Measurements from ENCODE around the gene LHX5. TPM values are rescaled to one million over a fixed set of nuclear protein-coding genes. Genes with fewer than 3 reads are reported as not detected.

LHX5 gene
- total RNA-seq, 2 experiments from 2014 or later, result not detected

- ChIA-PET POLR2A (no interaction called here), CTCF (no interaction called here)
- DNase-seq (no peak), ATAC-seq (no peak)
- intact Hi-C loops (cut with DNase I, micrococcal nuclease), result loop anchor here (5.0 to 10.0 kb wide), 6 partner anchors 927 to 1227 kb away; partner anchors contain the start of genes TBX3 (in 1 of the 2) and TBX5 (in 1 of the 2)
- Mint-ChIP-seq H3K9me3 (ENCODE audit: low read depth) (no peaks in the 10 kb centered on the region), H3K4me1 (peaks cover 11% of the 10 kb centered on the region), H3K4me3 (no peak overlapping the region), H3K36me3 (ENCODE audit: low read depth) (no peaks in the 10 kb centered on the region), H3K27me3 (peaks cover 66% of the 10 kb centered on the region), H3K27ac (no peak overlapping the region)
Observed at GRCh38 chr12:113469949-113470743, 1.5 kb downstream of the LHX5 start.

GRCh38 chr12:113469224-113469948 is 2.3 kb downstream of the LHX5 start:
- intact Hi-C loops (cut with DNase I, micrococcal nuclease), result loop anchor here (5.0 to 10.0 kb wide), 4 partner anchors 928 to 1228 kb away; partner anchors contain the start of gene TBX3 (in 1 of the 2)
- H3K4me1 Mint-ChIP-seq, result peaks cover 9% of the 10 kb centered on the region
- CTCF ChIA-PET, result interaction anchor here (0.6 to 0.9 kb wide), 2 partner anchors 166 to 237 kb away, joined by 3 read pairs; no protein-coding TSS in a partner anchor
- no peak for DNase-seq
- H3K9me3 Mint-ChIP-seq (ENCODE audit: low read depth), result no peaks in the 10 kb centered on the region
- no peak overlapping the region for H3K27ac Mint-ChIP-seq
- peaks cover 65% of the 10 kb centered on the region for H3K27me3 Mint-ChIP-seq
- no peak overlapping the region for H3K4me3 Mint-ChIP-seq
- H3K36me3 Mint-ChIP-seq (ENCODE audit: low read depth), result no peaks in the 10 kb centered on the region
- ATAC-seq, result no peak
- POLR2A ChIA-PET, result no interaction called here

GRCh38 chr12:113468365-113469223 is 3.1 kb downstream of the LHX5 start:
- ChIA-PET CTCF (interaction anchor here (0.6 to 0.9 kb wide), 2 partner anchors 166 to 237 kb away, joined by 3 read pairs; no protein-coding TSS in a partner anchor), POLR2A (no interaction called here)
- H3K36me3 Mint-ChIP-seq (ENCODE audit: low read depth), result no peaks in the 10 kb centered on the region
- no peak overlapping the region for H3K4me3 Mint-ChIP-seq
- H3K4me1 Mint-ChIP-seq, result peaks cover 13% of the 10 kb centered on the region
- no peak for DNase-seq
- no peaks in the 10 kb centered on the region for H3K9me3 Mint-ChIP-seq (ENCODE audit: low read depth)
- intact Hi-C loops (cut with DNase I, micrococcal nuclease), result loop anchor here (5.0 to 10.0 kb wide), 4 partner anchors 929 to 1229 kb away; partner anchors contain the start of gene TBX3 (in 1 of the 2)
- peaks cover 68% of the 10 kb centered on the region for H3K27me3 Mint-ChIP-seq
- no peak for ATAC-seq
- H3K27ac Mint-ChIP-seq, result no peak overlapping the region

- Mint-ChIP-seq H3K27me3 (peaks cover 64% of the 10 kb centered on the region), H3K27ac (no peak overlapping the region), H3K9me3 (ENCODE audit: low read depth) (no peaks in the 10 kb centered on the region), H3K36me3 (ENCODE audit: low read depth) (no peaks in the 10 kb centered on the region), H3K4me3 (no peak overlapping the region), H3K4me1 (peaks cover 18% of the 10 kb centered on the region)
- DNase-seq (no peak), ATAC-seq (no peak)
- ChIA-PET POLR2A (no interaction called here), CTCF (interaction anchor here (0.7 kb wide), 1 partner anchor 12 kb away, joined by 3 read pairs; no protein-coding TSS in a partner anchor)
- intact Hi-C loops (cut with DNase I, micrococcal nuclease), result loop anchor here (2.0 to 10.0 kb wide), 5 partner anchors 13 to 1230 kb away; partner anchors contain the start of gene TBX3 (in 1 of the 2)
Observed at GRCh38 chr12:113467502-113468364, 3.9 kb downstream of the LHX5 start.

GRCh38 chr12:113467142-113467501 is 4.5 kb downstream of the LHX5 start:
- no peak for DNase-seq
- Mint-ChIP-seq H3K9me3 (ENCODE audit: low read depth) (no peaks in the 10 kb centered on the region), H3K36me3 (ENCODE audit: low read depth) (no peaks in the 10 kb centered on the region), H3K27me3 (peaks cover 63% of the 10 kb centered on the region), H3K4me3 (no peak overlapping the region), H3K27ac (no peak overlapping the region), H3K4me1 (peaks cover 22% of the 10 kb centered on the region)
- intact Hi-C loops (cut with DNase I, micrococcal nuclease), result loop anchor here (2.0 to 10.0 kb wide), 5 partner anchors 14 to 1230 kb away; partner anchors contain the start of gene TBX3 (in 1 of the 2)
- ATAC-seq, result no peak
- POLR2A ChIA-PET, result no interaction called here
- CTCF ChIA-PET, result no interaction called here

- CTCF ChIA-PET, result interaction anchor here (0.5 kb wide), 1 partner anchor 719 kb away, joined by 3 read pairs; no protein-coding TSS in a partner anchor
- POLR2A ChIA-PET, result interaction anchor here (0.6 kb wide), 1 partner anchor 245 kb away, joined by 3 read pairs; no protein-coding TSS in a partner anchor
- no peaks in the 10 kb centered on the region for H3K36me3 Mint-ChIP-seq (ENCODE audit: low read depth)
- no peaks in the 10 kb centered on the region for H3K9me3 Mint-ChIP-seq (ENCODE audit: low read depth)
- peaks cover 61% of the 10 kb centered on the region for H3K27me3 Mint-ChIP-seq
- DNase-seq (no peak), ATAC-seq (no peak)
- no peak overlapping the region for H3K27ac Mint-ChIP-seq
- H3K4me1 Mint-ChIP-seq, result peaks cover 23% of the 10 kb centered on the region
- intact Hi-C loops (cut with DNase I, micrococcal nuclease), result loop anchor here (2.0 to 10.0 kb wide), 5 partner anchors 14 to 1231 kb away; partner anchors contain the start of gene TBX3 (in 1 of the 2)
- H3K4me3 Mint-ChIP-seq, result no peak overlapping the region
Observed at GRCh38 chr12:113466454-113467141, 5.1 kb downstream of the LHX5 start.

- Mint-ChIP-seq H3K36me3 (ENCODE audit: low read depth) (no peaks in the 10 kb centered on the region), H3K27ac (no peak overlapping the region)
Observed at GRCh38 chr12:113465808-113466453, 5.7 kb downstream of the LHX5 start.

GRCh38 chr12:113464852-113465719 is 6.6 kb downstream of the LHX5 start:
- ATAC-seq (no peak), DNase-seq (no peak)
- CTCF ChIA-PET, result interaction anchor here (0.6 to 0.9 kb wide), 2 partner anchors 9 to 14 kb away, joined by 3 to 10 read pairs; no protein-coding TSS in a partner anchor
- peaks cover 62% of the 10 kb centered on the region for H3K27me3 Mint-ChIP-seq
- H3K36me3 Mint-ChIP-seq (ENCODE audit: low read depth), result no peaks in the 10 kb centered on the region
- no peaks in the 10 kb centered on the region for H3K9me3 Mint-ChIP-seq (ENCODE audit: low read depth)
- POLR2A ChIA-PET, result no interaction called here
- H3K4me3 Mint-ChIP-seq, result no peak overlapping the region
- H3K4me1 Mint-ChIP-seq, result peaks cover 23% of the 10 kb centered on the region
- no peak overlapping the region for H3K27ac Mint-ChIP-seq
- intact Hi-C loops (cut with DNase I, micrococcal nuclease), result loop anchor here (5.0 to 10.0 kb wide), 4 partner anchors 932 to 1232 kb away; partner anchors contain the start of gene TBX3 (in 1 of the 2)

More at GRCh38 chr12:113465808-113466453, 5.7 kb downstream of the LHX5 start:
- H3K27me3 Mint-ChIP-seq, result peaks cover 63% of the 10 kb centered on the region
- intact Hi-C loops (cut with DNase I, micrococcal nuclease), result loop anchor here (2.0 to 10.0 kb wide), 5 partner anchors 15 to 1231 kb away; partner anchors contain the start of gene TBX3 (in 1 of the 2)
- ATAC-seq, result no peak
- no peak overlapping the region for H3K4me3 Mint-ChIP-seq
- no peak for DNase-seq
- H3K4me1 Mint-ChIP-seq, result peaks cover 23% of the 10 kb centered on the region
- H3K9me3 Mint-ChIP-seq (ENCODE audit: low read depth), result no peaks in the 10 kb centered on the region
- POLR2A ChIA-PET, result interaction anchor here (0.6 kb wide), 1 partner anchor 244 kb away, joined by 3 read pairs; no protein-coding TSS in a partner anchor
- CTCF ChIA-PET, result interaction anchor here (0.5 to 0.6 kb wide), 2 partner anchors 13 to 719 kb away, joined by 3 read pairs; no protein-coding TSS in a partner anchor
